H9 (cell line): ENCODE results near the gene SEMA3D. TPM values are rescaled to one million over a fixed set of nuclear protein-coding genes. Genes with fewer than 3 reads are reported as not detected.

Experiments used
- DNase-seq: peaks from one replicate; pipeline ENCODE4 v3.0.0-alpha.2; 2017
- H2AFZ ChIP-seq: one replicate; pipeline ENCODE4 v1.6.1; 2013; ENCODE audit warnings: mild to moderate bottlenecking, low read length, control low read depth, moderate library complexity
- H2AK5ac ChIP-seq: 2 replicates; pipeline ENCODE4 v1.6.1; 2013; ENCODE audit warnings: low read length, control low read depth, mixed read lengths; ENCODE audit not compliant: insufficient read length
- H2BK120ac ChIP-seq: one replicate; pipeline ENCODE4 v1.6.1; 2013; ENCODE audit warnings: low read depth, mild to moderate bottlenecking, low read length, control low read depth, inconsistent platforms; ENCODE audit not compliant: poor library complexity, severe bottlenecking
- H2BK12ac ChIP-seq: 2 replicates; pipeline ENCODE4 v1.6.1; 2013; ENCODE audit warnings: low read length, control low read depth, mixed read lengths, low read depth; ENCODE audit not compliant: insufficient read length
- H2BK15ac ChIP-seq: 2 replicates; pipeline ENCODE4 v1.6.1; 2013; ENCODE audit warnings: low read depth, low read length, control low read depth
- H2BK20ac ChIP-seq: one replicate; pipeline ENCODE4 v1.6.1; 2013; ENCODE audit warnings: low read depth, mild to moderate bottlenecking, low read length, control low read depth, inconsistent platforms; ENCODE audit not compliant: poor library complexity, severe bottlenecking
- H2BK5ac ChIP-seq: 2 replicates; pipeline ENCODE4 v1.6.1; 2013; ENCODE audit warnings: low read length, control low read depth, mixed read lengths; ENCODE audit not compliant: insufficient read length
- H3K14ac ChIP-seq: 2 replicates; pipeline ENCODE4 v1.6.1; 2013; ENCODE audit warnings: low read length, control low read depth; ENCODE audit not compliant: insufficient read depth
- H3K18ac ChIP-seq: 2 replicates; pipeline ENCODE4 v1.6.1; 2013; ENCODE audit warnings: low read depth, mild to moderate bottlenecking, mixed read lengths, low read length, control low read depth; ENCODE audit not compliant: insufficient read length
- H3K23ac ChIP-seq: 2 replicates; pipeline ENCODE4 v1.6.1; 2013; ENCODE audit warnings: low read length, control low read depth, mixed read lengths, low read depth; ENCODE audit not compliant: insufficient read length
- H3K23me2 ChIP-seq: 2 replicates; pipeline ENCODE4 v1.6.1; 2013; ENCODE audit warnings: low read depth, mild to moderate bottlenecking, mixed read lengths, low read length, control low read depth; ENCODE audit not compliant: insufficient read length, poor library complexity, severe bottlenecking
- H3K27ac ChIP-seq: 2 replicates; pipeline ENCODE4 v1.5.1; 2013; ENCODE audit warnings: low read length, control low read depth, mixed read lengths, low read depth; ENCODE audit not compliant: insufficient read length
- H3K27me3 ChIP-seq: 2 replicates; pipeline ENCODE4 v1.6.1; 2013; ENCODE audit warnings: low read length, control low read depth, inconsistent platforms; ENCODE audit not compliant: insufficient read depth
- H3K4ac ChIP-seq: 2 replicates; pipeline ENCODE4 v1.6.1; 2013; ENCODE audit warnings: low read depth, mild to moderate bottlenecking, control low read depth, inconsistent platforms, low read length, moderate library complexity
- H3K4me1 ChIP-seq: 2 replicates; pipeline ENCODE4 v1.6.1; 2013; ENCODE audit warnings: low read length, control low read depth, inconsistent platforms; ENCODE audit not compliant: insufficient read depth
- H3K4me2 ChIP-seq: 2 replicates; pipeline ENCODE4 v1.6.1; 2013; ENCODE audit warnings: low read length, control low read depth, mixed read lengths; ENCODE audit not compliant: insufficient read length, insufficient read depth
- H3K56ac ChIP-seq: 2 replicates; pipeline ENCODE4 v1.6.1; 2013; ENCODE audit warnings: low read depth, mild to moderate bottlenecking, mixed read lengths, low read length, control low read depth; ENCODE audit not compliant: insufficient read length
- H3K79me1 ChIP-seq: 2 replicates; pipeline ENCODE4 v1.6.1; 2013; ENCODE audit warnings: low read depth, mild to moderate bottlenecking, moderate library complexity, low read length, control low read depth, inconsistent platforms; ENCODE audit not compliant: insufficient read depth, poor library complexity, severe bottlenecking
- H3K79me2 ChIP-seq: 2 replicates; pipeline ENCODE4 v1.6.1; 2013; ENCODE audit warnings: low read length, control low read depth, inconsistent platforms; ENCODE audit not compliant: insufficient read depth
- H3K9ac ChIP-seq: 2 replicates; pipeline ENCODE4 v1.6.1; 2013; ENCODE audit warnings: low read length, control low read depth, mixed read lengths; ENCODE audit not compliant: insufficient read length; ENCODE audit errors: extremely low read depth
- H3K9me3 ChIP-seq: one replicate; pipeline ENCODE4 v1.6.1; 2013; ENCODE audit warnings: low read depth, low read length, inconsistent platforms; ENCODE audit not compliant: control insufficient read depth
- H3T11ph ChIP-seq: one replicate; pipeline ENCODE4 v1.6.1; 2013; ENCODE audit warnings: mild to moderate bottlenecking, low read length, control low read depth, inconsistent platforms
- H4K20me1 ChIP-seq: one replicate; pipeline ENCODE4 v1.6.1; 2013; ENCODE audit not compliant: control insufficient read depth, insufficient read length, insufficient read depth
- H4K5ac ChIP-seq: 2 replicates; pipeline ENCODE4 v1.6.1; 2013; ENCODE audit warnings: low read depth, mild to moderate bottlenecking, mixed read lengths, low read length, control low read depth; ENCODE audit not compliant: insufficient read length
- H4K8ac ChIP-seq: replicated peaks from 2 replicates; pipeline ENCODE4 v1.6.1; 2013; ENCODE audit warnings: low read length, control low read depth, mixed read lengths, low read depth; ENCODE audit not compliant: insufficient read length
- H4K91ac ChIP-seq: 2 replicates; pipeline ENCODE4 v1.6.1; 2013; ENCODE audit warnings: low read depth, mild to moderate bottlenecking, moderate library complexity, mixed read lengths, low read length, control low read depth; ENCODE audit not compliant: insufficient read length
- H3K27ac Mint-ChIP-seq, 3 experiments: 2 replicates in 2 of 3; 3 replicates in 1 of 3; pipeline ENCODE4 v1.8.0; 2020 to 2021; ENCODE audit warnings: mixed read lengths in 3 of 3, mild to moderate bottlenecking in 1 of 3, moderate library complexity in 1 of 3
- H3K27me3 Mint-ChIP-seq: 2 replicates; pipeline ENCODE4 v1.8.0; 2021; ENCODE audit warnings: low read depth, mild to moderate bottlenecking, moderate library complexity, mixed read lengths
- H3K36me3 Mint-ChIP-seq, 3 experiments: 2 replicates in 2 of 3; 3 replicates in 1 of 3; pipeline ENCODE4 v1.8.0; 2020 to 2021; ENCODE audit warnings: low read depth in 3 of 3, mixed read lengths in 3 of 3; ENCODE audit not compliant: insufficient read depth in 1 of 3
- H3K4me1 Mint-ChIP-seq, 2 experiments: 2 replicates each; pipeline ENCODE4 v1.8.0; 2020; ENCODE audit warnings: mixed read lengths in 2 of 2
- H3K4me3 Mint-ChIP-seq, 2 experiments: 2 replicates in 1 of 2; 3 replicates in 1 of 2; pipeline ENCODE4 v1.8.0; 2020 to 2021; ENCODE audit warnings: mild to moderate bottlenecking in 2 of 2, mixed read lengths in 2 of 2, moderate library complexity in 1 of 2
- H3K9me3 Mint-ChIP-seq, 2 experiments: 2 replicates in 1 of 2; 3 replicates in 1 of 2; pipeline ENCODE4 v1.8.0; 2020; ENCODE audit warnings: mild to moderate bottlenecking in 2 of 2, mixed read lengths in 2 of 2, moderate library complexity in 1 of 2
- total RNA-seq: library from RNA; stranded (reverse); gene quantifications from 2 replicates; pipeline ENCODE4 v1.2.1, GENCODE V29; 2021
- TF ChIP-seq, protein P1 (sequence below): fragments of 200-600 bp; sonication (generic); conservative IDR thresholded peaks from 3 replicates; pipeline ENCODE4 v1.8.0; 2021; ENCODE audit warnings: antibody characterized with exemption, mild to moderate bottlenecking

SEMA3D gene
- total RNA-seq, 1 experiment from 2014 or later = 5.4 TPM

GRCh38 chr7:85103962-85104361 is 82.9 kb downstream of the SEMA3D start:
- H3K27me3 Mint-ChIP-seq = no peaks in the 10 kb centered on the region

More at GRCh38 chr7:85103962-85104361, 82.9 kb downstream of the SEMA3D start:
- Histone ChIP-seq H3K23me2 (no peaks in the 10 kb centered on the region), H2BK20ac (no peak overlapping the region), H3K4me2 (no peak overlapping the region), H3K4me1 (no peaks in the 10 kb centered on the region), H3K4ac (no peak overlapping the region), H4K5ac (no peak overlapping the region), H2BK12ac (no peak overlapping the region), H3K56ac (no peak overlapping the region), H2BK120ac (no peak overlapping the region), H2AFZ (no peak overlapping the region), H4K20me1 (no peaks in the 10 kb centered on the region), H2BK5ac (no peak overlapping the region), H3K79me1 (no peaks in the 10 kb centered on the region), H3K27me3 (no peaks in the 10 kb centered on the region), H3K18ac (no peak overlapping the region), H3K9me3 (no peaks in the 10 kb centered on the region), H4K8ac (no peak overlapping the region), H3K23ac (no peak overlapping the region), H3K14ac (no peak overlapping the region), H2AK5ac (no peak overlapping the region), H4K91ac (no peak overlapping the region), H3K9ac (no peak overlapping the region), H3K79me2 (no peaks in the 10 kb centered on the region), H2BK15ac (no peak overlapping the region), H3T11ph (no peak overlapping the region), H3K27ac (no peak overlapping the region)
- TF ChIP-seq, protein P1, sequence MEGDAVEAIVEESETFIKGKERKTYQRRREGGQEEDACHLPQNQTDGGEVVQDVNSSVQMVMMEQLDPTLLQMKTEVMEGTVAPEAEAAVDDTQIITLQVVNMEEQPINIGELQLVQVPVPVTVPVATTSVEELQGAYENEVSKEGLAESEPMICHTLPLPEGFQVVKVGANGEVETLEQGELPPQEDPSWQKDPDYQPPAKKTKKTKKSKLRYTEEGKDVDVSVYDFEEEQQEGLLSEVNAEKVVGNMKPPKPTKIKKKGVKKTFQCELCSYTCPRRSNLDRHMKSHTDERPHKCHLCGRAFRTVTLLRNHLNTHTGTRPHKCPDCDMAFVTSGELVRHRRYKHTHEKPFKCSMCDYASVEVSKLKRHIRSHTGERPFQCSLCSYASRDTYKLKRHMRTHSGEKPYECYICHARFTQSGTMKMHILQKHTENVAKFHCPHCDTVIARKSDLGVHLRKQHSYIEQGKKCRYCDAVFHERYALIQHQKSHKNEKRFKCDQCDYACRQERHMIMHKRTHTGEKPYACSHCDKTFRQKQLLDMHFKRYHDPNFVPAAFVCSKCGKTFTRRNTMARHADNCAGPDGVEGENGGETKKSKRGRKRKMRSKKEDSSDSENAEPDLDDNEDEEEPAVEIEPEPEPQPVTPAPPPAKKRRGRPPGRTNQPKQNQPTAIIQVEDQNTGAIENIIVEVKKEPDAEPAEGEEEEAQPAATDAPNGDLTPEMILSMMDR = no peak
- Mint-ChIP-seq H3K4me3 (no peak overlapping the region), H3K9me3 (no peaks in the 10 kb centered on the region), H3K27ac (no peak overlapping the region), H3K4me1 (no peaks in the 10 kb centered on the region), H3K36me3 (no peaks in the 10 kb centered on the region)
- DNase-seq = no peak
